HG03280 (cell line): Measurements from ENCODE around the gene BASP1.

Experiments
- ATAC-seq: cut with Tn5 transposase; IDR thresholded peaks from one replicate; pipeline ENCODE4 v1.9.1; 2021; ENCODE audit warnings: mild to moderate bottlenecking, moderate library complexity; ENCODE audit not compliant: unreplicated experiment

BASP1 gene

GRCh38 chr5:17217493-17218352 is at the start of gene BASP1:
TSS of gene BASP1 (plus strand) at chr5:17217631. CDS start at chr5:17275217, 57,586 bp downstream.
- peak; percentile 35 for ATAC-seq

GRCh38 chr5:17169507-17169906 is 47.9 kb upstream of the BASP1 start:
- no peak for ATAC-seq

GRCh38 chr5:17172791-17173190 is 44.6 kb upstream of the BASP1 start:
- no peak for ATAC-seq

GRCh38 chr5:17174965-17175364 is 42.5 kb upstream of the BASP1 start:
- no peak for ATAC-seq

GRCh38 chr5:17177501-17178372 is 39.7 kb upstream of the BASP1 start:
- ATAC-seq = no peak

GRCh38 chr5:17178373-17178675 is 39.1 kb upstream of the BASP1 start:
- ATAC-seq = no peak

GRCh38 chr5:17180330-17180843 is 37.0 kb upstream of the BASP1 start:
- no peak for ATAC-seq

- ATAC-seq = no peak
Measured at GRCh38 chr5:17180864-17181723, 36.3 kb upstream of the BASP1 start.

GRCh38 chr5:17182494-17182893 is 34.9 kb upstream of the BASP1 start:
- no peak for ATAC-seq

GRCh38 chr5:17182981-17183380 is 34.5 kb upstream of the BASP1 start:
- ATAC-seq = no peak

GRCh38 chr5:17183831-17184230 is 33.6 kb upstream of the BASP1 start:
- ATAC-seq = no peak

- ATAC-seq = no peak
Measured at GRCh38 chr5:17184588-17184987, 32.8 kb upstream of the BASP1 start.

GRCh38 chr5:17185349-17185748 is 32.1 kb upstream of the BASP1 start:
- no peak for ATAC-seq

- ATAC-seq = no peak
Measured at GRCh38 chr5:17185773-17186172, 31.7 kb upstream of the BASP1 start.

- no peak for ATAC-seq
Measured at GRCh38 chr5:17186256-17186655, 31.2 kb upstream of the BASP1 start.

GRCh38 chr5:17187011-17187785 is 30.2 kb upstream of the BASP1 start:
- no peak for ATAC-seq

GRCh38 chr5:17187786-17188170 is 29.7 kb upstream of the BASP1 start:
- ATAC-seq = no peak

- ATAC-seq = peak; percentile 68
Measured at GRCh38 chr5:17189381-17190036, 27.9 kb upstream of the BASP1 start.

- no peak for ATAC-seq
Measured at GRCh38 chr5:17190242-17190778, 27.1 kb upstream of the BASP1 start.
